ENCODE measurements around the gene SMOC2.

GRCh38 chr6:168559574-168560098 lies 118.7 kb downstream of the SMOC2 start:
- TF ChIP-seq CTCF (IDR thresholded peaks at IDR 0.05) = no peak
- TF ChIP-seq POLR2AphosphoS5 (IDR thresholded peaks at IDR 0.05; ENCODE audit: low read depth, low read length) = no peak
- no peak for TF ChIP-seq CHD2 (IDR thresholded peaks at IDR 0.05; ENCODE audit: low read length, partially characterized antibody)
- no peak for TF ChIP-seq MEF2A (IDR thresholded peaks at IDR 0.05; ENCODE audit: borderline replicate concordance, low read depth)
- TF ChIP-seq YY1 (IDR thresholded peaks at IDR 0.05; ENCODE audit: low read depth) = no peak
- TF ChIP-seq REST (IDR thresholded peaks at IDR 0.05; ENCODE audit: low read depth, low read length) = no peak
- no peak for TF ChIP-seq EP300 (IDR thresholded peaks at IDR 0.05; ENCODE audit: borderline replicate concordance in 1 of 2, low read depth in 1 of 2, low read length in 1 of 2)
- no peak for TF ChIP-seq RAD21 (IDR thresholded peaks at IDR 0.05; ENCODE audit: low read length)
- no peak for TF ChIP-seq SMC3 (IDR thresholded peaks at IDR 0.05; ENCODE audit: low read depth, low read length)
- no peak for TF ChIP-seq RFX5 (IDR thresholded peaks at IDR 0.05; ENCODE audit: low read length)
